ENCODE results near the gene ZNF784. TPM values are rescaled to one million over a fixed set of nuclear protein-coding genes. Genes with fewer than 3 reads are reported as not detected.

ZNF784 gene
- total and polyA plus RNA-seq, 2 of the 13 experiments (the other 11 are each of a cell fraction or from before 2014, with no cell fraction given): 4.1 to 4.2 TPM

DNA sequence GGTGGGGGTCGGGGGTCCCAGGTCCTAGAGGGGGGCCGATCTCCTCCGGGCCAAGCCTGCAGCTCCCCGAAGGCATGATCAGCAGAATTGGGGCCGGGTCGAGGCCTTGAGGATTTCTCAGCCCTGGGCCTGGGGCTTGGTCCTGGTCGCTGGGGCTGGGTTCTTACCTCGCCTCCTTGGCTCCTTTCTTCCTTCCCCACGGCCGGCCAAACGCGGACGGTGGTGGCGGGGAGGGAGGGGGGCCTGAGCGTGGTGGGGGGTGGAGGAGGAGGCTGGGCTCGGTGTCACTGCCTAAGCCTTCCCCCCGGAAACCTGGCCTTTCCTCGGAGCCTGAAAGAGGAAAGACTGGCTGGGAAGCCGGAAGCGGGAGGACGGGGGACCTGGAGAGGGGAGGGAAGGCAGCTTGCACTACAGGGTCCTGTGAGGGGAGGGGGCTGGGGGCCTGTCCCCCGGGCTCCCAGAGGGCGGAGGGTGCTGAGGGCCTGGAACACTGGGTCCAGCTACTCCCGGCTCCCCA is 43.7 kb downstream of the ZNF784 start, which contains the start of gene ZNF579 (continued):
- TF ChIP-seq TFDP1 (CRISPR knock-in tag; IDR thresholded peaks at IDR 0.05; ENCODE audit: borderline replicate concordance) (no peak; the same call in 1 of the 2 replicates), ZNF230 (CRISPR knock-in tag; IDR thresholded peaks at IDR 0.05) (no peak), MYC (CRISPR knock-in tag; IDR thresholded peaks at IDR 0.05; ENCODE audit: borderline replicate concordance) (no peak; the same call in 1 of the 2 replicates), RFX5 (IDR thresholded peaks at IDR 0.05; ENCODE audit: low read depth, low read length) (no peak), U2AF1 (optimal IDR thresholded peaks at IDR 0.05; ENCODE audit: low read depth, low read length) (no peak), SP1 (IDR thresholded peaks at IDR 0.05) (no peak), SP1 (CRISPR knock-in tag; IDR thresholded peaks at IDR 0.05) (peak; percentile 69; the same call in 1 of the 2 replicates), HES4 (CRISPR knock-in tag; IDR thresholded peaks at IDR 0.05; ENCODE audit: borderline replicate concordance) (no peak), TCF7L2 (IDR thresholded peaks at IDR 0.05; ENCODE audit: low read depth, low read length) (no peak), REST (IDR thresholded peaks at IDR 0.05; ENCODE audit: borderline replicate concordance in 1 of 2, low read depth in 1 of 2, low read length in 2 of 2) (peak in 1 of 2 experiments; percentile 71; a peak in 3 of 4 replicates), IRF1 (CRISPR knock-in tag; IDR thresholded peaks at IDR 0.05; ENCODE audit: low read depth) (no peak), PAWR (CRISPR knock-in tag; IDR thresholded peaks at IDR 0.05; ENCODE audit: borderline replicate concordance) (no peak; the same call in 1 of the 2 replicates), ZNF432 (CRISPR knock-in tag; IDR thresholded peaks at IDR 0.05; ENCODE audit: borderline replicate concordance) (no peak), GATAD1 (CRISPR knock-in tag; IDR thresholded peaks at IDR 0.05) (peak; percentile 90), SAFB2 (CRISPR knock-in tag; IDR thresholded peaks at IDR 0.05; ENCODE audit: borderline replicate concordance, low read depth) (no peak), ZNF501 (CRISPR knock-in tag; IDR thresholded peaks at IDR 0.05) (no peak), SIN3A (IDR thresholded peaks at IDR 0.05; ENCODE audit: borderline replicate concordance, low read depth, low read length) (peak; percentile 81; the same call in 1 of the 2 replicates), MEIS2 (CRISPR knock-in tag; IDR thresholded peaks at IDR 0.05) (no peak), RFX3 (CRISPR knock-in tag; IDR thresholded peaks at IDR 0.05) (no peak), HDAC2 (CRISPR knock-in tag; IDR thresholded peaks at IDR 0.05) (peak; percentile 66; the same call in 1 of the 2 replicates)
- TF ChIP-seq, protein P1, sequence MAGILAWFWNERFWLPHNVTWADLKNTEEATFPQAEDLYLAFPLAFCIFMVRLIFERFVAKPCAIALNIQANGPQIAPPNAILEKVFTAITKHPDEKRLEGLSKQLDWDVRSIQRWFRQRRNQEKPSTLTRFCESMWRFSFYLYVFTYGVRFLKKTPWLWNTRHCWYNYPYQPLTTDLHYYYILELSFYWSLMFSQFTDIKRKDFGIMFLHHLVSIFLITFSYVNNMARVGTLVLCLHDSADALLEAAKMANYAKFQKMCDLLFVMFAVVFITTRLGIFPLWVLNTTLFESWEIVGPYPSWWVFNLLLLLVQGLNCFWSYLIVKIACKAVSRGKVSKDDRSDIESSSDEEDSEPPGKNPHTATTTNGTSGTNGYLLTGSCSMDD (CRISPR knock-in tag; IDR thresholded peaks at IDR 0.05): no peak
- TF ChIP-seq, protein P2, sequence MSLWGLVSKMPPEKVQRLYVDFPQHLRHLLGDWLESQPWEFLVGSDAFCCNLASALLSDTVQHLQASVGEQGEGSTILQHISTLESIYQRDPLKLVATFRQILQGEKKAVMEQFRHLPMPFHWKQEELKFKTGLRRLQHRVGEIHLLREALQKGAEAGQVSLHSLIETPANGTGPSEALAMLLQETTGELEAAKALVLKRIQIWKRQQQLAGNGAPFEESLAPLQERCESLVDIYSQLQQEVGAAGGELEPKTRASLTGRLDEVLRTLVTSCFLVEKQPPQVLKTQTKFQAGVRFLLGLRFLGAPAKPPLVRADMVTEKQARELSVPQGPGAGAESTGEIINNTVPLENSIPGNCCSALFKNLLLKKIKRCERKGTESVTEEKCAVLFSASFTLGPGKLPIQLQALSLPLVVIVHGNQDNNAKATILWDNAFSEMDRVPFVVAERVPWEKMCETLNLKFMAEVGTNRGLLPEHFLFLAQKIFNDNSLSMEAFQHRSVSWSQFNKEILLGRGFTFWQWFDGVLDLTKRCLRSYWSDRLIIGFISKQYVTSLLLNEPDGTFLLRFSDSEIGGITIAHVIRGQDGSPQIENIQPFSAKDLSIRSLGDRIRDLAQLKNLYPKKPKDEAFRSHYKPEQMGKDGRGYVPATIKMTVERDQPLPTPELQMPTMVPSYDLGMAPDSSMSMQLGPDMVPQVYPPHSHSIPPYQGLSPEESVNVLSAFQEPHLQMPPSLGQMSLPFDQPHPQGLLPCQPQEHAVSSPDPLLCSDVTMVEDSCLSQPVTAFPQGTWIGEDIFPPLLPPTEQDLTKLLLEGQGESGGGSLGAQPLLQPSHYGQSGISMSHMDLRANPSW (CRISPR knock-in tag; IDR thresholded peaks at IDR 0.05; ENCODE audit: borderline replicate concordance): no peak

All from HepG2 (cell line).